NCI-H748 (cell line): ENCODE data around the gene SLC39A2.

Source experiments
- DNase-seq: peaks from one replicate; lab custom pipeline; 2025; ENCODE audit not compliant: unreplicated experiment; lab: John Stamatoyannopoulos, UW

SLC39A2 gene

GRCh38 chr14:21043387-21043973 lies 44.4 kb downstream of the SLC39A2 start:
- no peak for DNase-seq

GRCh38 chr14:21043974-21044618 lies 45.0 kb downstream of the SLC39A2 start:
- no peak for DNase-seq

- no peak for DNase-seq
Observed at GRCh38 chr14:21047378-21047781, 48.3 kb downstream of the SLC39A2 start.

GRCh38 chr14:21048638-21049037 lies 49.5 kb downstream of the SLC39A2 start:
- DNase-seq, result no peak

GRCh38 chr14:21049271-21049673 lies 50.2 kb downstream of the SLC39A2 start:
- no peak for DNase-seq

GRCh38 chr14:21050597-21050996 lies 51.5 kb downstream of the SLC39A2 start:
- DNase-seq, result no peak
